ENCODE data around the gene MGAT5.

DNA sequence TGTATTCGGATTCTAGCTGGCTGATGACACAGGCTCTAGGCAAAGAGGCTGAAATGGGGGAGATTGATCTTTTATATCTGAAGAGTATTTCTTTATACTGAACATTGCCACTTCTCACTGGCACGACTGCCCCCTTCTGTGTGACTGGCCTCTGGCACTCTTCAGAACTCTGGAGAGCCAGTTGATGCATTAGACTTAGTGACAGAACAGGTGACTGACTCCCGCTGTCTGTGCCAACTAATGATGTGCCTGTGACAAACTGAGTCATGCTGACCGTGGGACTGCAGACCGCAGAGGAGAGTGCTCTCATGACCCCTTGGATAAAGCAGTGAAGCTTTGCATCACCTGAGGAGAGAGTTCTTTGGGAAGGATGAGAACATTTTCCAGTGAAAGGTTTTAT lies 14.4 kb downstream of the MGAT5 start:
- TF ChIP-seq POLR2AphosphoS5 (IDR thresholded peaks at IDR 0.05; ENCODE audit: low read depth, low read length) (no peak), EZH2phosphoT487 (IDR thresholded peaks at IDR 0.05; ENCODE audit: borderline replicate concordance) (no peak), POLR2A (IDR thresholded peaks at IDR 0.05; ENCODE audit: borderline replicate concordance, extremely low read depth, insufficient read depth, insufficient read length) (no peak), RAD21 (IDR thresholded peaks at IDR 0.05; ENCODE audit: low read depth) (no peak), ZFX (IDR thresholded peaks at IDR 0.05) (no peak), SRF (IDR thresholded peaks at IDR 0.05; ENCODE audit: low read depth) (no peak), SP1 (IDR thresholded peaks at IDR 0.05; ENCODE audit: low read depth) (no peak), YY1 (IDR thresholded peaks at IDR 0.05; ENCODE audit: extremely low read depth, insufficient replicate concordance, low read depth, low read length) (no peak), SIN3A (IDR thresholded peaks at IDR 0.05; ENCODE audit: low read depth) (no peak), JUND (IDR thresholded peaks at IDR 0.05) (no peak)
- TF ChIP-seq, protein P1, sequence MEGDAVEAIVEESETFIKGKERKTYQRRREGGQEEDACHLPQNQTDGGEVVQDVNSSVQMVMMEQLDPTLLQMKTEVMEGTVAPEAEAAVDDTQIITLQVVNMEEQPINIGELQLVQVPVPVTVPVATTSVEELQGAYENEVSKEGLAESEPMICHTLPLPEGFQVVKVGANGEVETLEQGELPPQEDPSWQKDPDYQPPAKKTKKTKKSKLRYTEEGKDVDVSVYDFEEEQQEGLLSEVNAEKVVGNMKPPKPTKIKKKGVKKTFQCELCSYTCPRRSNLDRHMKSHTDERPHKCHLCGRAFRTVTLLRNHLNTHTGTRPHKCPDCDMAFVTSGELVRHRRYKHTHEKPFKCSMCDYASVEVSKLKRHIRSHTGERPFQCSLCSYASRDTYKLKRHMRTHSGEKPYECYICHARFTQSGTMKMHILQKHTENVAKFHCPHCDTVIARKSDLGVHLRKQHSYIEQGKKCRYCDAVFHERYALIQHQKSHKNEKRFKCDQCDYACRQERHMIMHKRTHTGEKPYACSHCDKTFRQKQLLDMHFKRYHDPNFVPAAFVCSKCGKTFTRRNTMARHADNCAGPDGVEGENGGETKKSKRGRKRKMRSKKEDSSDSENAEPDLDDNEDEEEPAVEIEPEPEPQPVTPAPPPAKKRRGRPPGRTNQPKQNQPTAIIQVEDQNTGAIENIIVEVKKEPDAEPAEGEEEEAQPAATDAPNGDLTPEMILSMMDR (IDR thresholded peaks at IDR 0.05 in 2 of 3, conservative IDR thresholded peaks at IDR 0.05 in 1 of 3; ENCODE audit: borderline replicate concordance in 1 of 3, insufficient read depth in 1 of 3, low read depth in 2 of 3, low read length in 2 of 3), result no peak
- TF ChIP-seq, protein P2, sequence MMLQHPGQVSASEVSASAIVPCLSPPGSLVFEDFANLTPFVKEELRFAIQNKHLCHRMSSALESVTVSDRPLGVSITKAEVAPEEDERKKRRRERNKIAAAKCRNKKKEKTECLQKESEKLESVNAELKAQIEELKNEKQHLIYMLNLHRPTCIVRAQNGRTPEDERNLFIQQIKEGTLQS (IDR thresholded peaks at IDR 0.05), result no peak
- TF ChIP-seq, protein P3, sequence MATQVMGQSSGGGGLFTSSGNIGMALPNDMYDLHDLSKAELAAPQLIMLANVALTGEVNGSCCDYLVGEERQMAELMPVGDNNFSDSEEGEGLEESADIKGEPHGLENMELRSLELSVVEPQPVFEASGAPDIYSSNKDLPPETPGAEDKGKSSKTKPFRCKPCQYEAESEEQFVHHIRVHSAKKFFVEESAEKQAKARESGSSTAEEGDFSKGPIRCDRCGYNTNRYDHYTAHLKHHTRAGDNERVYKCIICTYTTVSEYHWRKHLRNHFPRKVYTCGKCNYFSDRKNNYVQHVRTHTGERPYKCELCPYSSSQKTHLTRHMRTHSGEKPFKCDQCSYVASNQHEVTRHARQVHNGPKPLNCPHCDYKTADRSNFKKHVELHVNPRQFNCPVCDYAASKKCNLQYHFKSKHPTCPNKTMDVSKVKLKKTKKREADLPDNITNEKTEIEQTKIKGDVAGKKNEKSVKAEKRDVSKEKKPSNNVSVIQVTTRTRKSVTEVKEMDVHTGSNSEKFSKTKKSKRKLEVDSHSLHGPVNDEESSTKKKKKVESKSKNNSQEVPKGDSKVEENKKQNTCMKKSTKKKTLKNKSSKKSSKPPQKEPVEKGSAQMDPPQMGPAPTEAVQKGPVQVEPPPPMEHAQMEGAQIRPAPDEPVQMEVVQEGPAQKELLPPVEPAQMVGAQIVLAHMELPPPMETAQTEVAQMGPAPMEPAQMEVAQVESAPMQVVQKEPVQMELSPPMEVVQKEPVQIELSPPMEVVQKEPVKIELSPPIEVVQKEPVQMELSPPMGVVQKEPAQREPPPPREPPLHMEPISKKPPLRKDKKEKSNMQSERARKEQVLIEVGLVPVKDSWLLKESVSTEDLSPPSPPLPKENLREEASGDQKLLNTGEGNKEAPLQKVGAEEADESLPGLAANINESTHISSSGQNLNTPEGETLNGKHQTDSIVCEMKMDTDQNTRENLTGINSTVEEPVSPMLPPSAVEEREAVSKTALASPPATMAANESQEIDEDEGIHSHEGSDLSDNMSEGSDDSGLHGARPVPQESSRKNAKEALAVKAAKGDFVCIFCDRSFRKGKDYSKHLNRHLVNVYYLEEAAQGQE (IDR thresholded peaks at IDR 0.05; ENCODE audit: low read depth), result no peak
- TF ChIP-seq, protein P4, sequence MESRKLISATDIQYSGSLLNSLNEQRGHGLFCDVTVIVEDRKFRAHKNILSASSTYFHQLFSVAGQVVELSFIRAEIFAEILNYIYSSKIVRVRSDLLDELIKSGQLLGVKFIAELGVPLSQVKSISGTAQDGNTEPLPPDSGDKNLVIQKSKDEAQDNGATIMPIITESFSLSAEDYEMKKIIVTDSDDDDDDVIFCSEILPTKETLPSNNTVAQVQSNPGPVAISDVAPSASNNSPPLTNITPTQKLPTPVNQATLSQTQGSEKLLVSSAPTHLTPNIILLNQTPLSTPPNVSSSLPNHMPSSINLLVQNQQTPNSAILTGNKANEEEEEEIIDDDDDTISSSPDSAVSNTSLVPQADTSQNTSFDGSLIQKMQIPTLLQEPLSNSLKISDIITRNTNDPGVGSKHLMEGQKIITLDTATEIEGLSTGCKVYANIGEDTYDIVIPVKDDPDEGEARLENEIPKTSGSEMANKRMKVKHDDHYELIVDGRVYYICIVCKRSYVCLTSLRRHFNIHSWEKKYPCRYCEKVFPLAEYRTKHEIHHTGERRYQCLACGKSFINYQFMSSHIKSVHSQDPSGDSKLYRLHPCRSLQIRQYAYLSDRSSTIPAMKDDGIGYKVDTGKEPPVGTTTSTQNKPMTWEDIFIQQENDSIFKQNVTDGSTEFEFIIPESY (IDR thresholded peaks at IDR 0.05; ENCODE audit: extremely low read depth, insufficient replicate concordance, low read length), result no peak

Measured in HCT116 (cell line).